ENCODE data around the gene MC2R.
"Not testable (repeated sequence)": the region's sequence is repeated elsewhere in the genome, so short reads cannot be mapped to it uniquely, and the experiment has no call there.

- TF ChIP-seq CTCF (IDR thresholded peaks at IDR 0.05); ZFX (IDR thresholded peaks at IDR 0.05; ENCODE audit: borderline replicate concordance): not testable (repeated sequence)
Measured at GRCh38 chr18:13862898-13863297, 52.4 kb downstream of the MC2R start.

All from 22Rv1 (cell line).